H9 (cell line): ENCODE measurements around the gene TMEM120B. TPM values are rescaled to one million over a fixed set of nuclear protein-coding genes. Genes with fewer than 3 reads are reported as not detected.

Experiments used
- DNase-seq: peaks from one replicate; pipeline ENCODE4 v3.0.0-alpha.2; 2017
- H2AFZ ChIP-seq: one replicate; pipeline ENCODE4 v1.6.1; 2013; ENCODE audit warnings: mild to moderate bottlenecking, low read length, control low read depth, moderate library complexity
- H2AK5ac ChIP-seq: 2 replicates; pipeline ENCODE4 v1.6.1; 2013; ENCODE audit warnings: low read length, control low read depth, mixed read lengths; ENCODE audit not compliant: insufficient read length
- H2BK120ac ChIP-seq: one replicate; pipeline ENCODE4 v1.6.1; 2013; ENCODE audit warnings: low read depth, mild to moderate bottlenecking, low read length, control low read depth, inconsistent platforms; ENCODE audit not compliant: poor library complexity, severe bottlenecking
- H2BK12ac ChIP-seq: 2 replicates; pipeline ENCODE4 v1.6.1; 2013; ENCODE audit warnings: low read length, control low read depth, mixed read lengths, low read depth; ENCODE audit not compliant: insufficient read length
- H2BK15ac ChIP-seq: 2 replicates; pipeline ENCODE4 v1.6.1; 2013; ENCODE audit warnings: low read depth, low read length, control low read depth
- H2BK20ac ChIP-seq: one replicate; pipeline ENCODE4 v1.6.1; 2013; ENCODE audit warnings: low read depth, mild to moderate bottlenecking, low read length, control low read depth, inconsistent platforms; ENCODE audit not compliant: poor library complexity, severe bottlenecking
- H2BK5ac ChIP-seq: 2 replicates; pipeline ENCODE4 v1.6.1; 2013; ENCODE audit warnings: low read length, control low read depth, mixed read lengths; ENCODE audit not compliant: insufficient read length
- H3K14ac ChIP-seq: 2 replicates; pipeline ENCODE4 v1.6.1; 2013; ENCODE audit warnings: low read length, control low read depth; ENCODE audit not compliant: insufficient read depth
- H3K18ac ChIP-seq: 2 replicates; pipeline ENCODE4 v1.6.1; 2013; ENCODE audit warnings: low read depth, mild to moderate bottlenecking, mixed read lengths, low read length, control low read depth; ENCODE audit not compliant: insufficient read length
- H3K23ac ChIP-seq: 2 replicates; pipeline ENCODE4 v1.6.1; 2013; ENCODE audit warnings: low read length, control low read depth, mixed read lengths, low read depth; ENCODE audit not compliant: insufficient read length
- H3K23me2 ChIP-seq: 2 replicates; pipeline ENCODE4 v1.6.1; 2013; ENCODE audit warnings: low read depth, mild to moderate bottlenecking, mixed read lengths, low read length, control low read depth; ENCODE audit not compliant: insufficient read length, poor library complexity, severe bottlenecking
- H3K27ac ChIP-seq: 2 replicates; pipeline ENCODE4 v1.5.1; 2013; ENCODE audit warnings: low read length, control low read depth, mixed read lengths, low read depth; ENCODE audit not compliant: insufficient read length
- H3K27me3 ChIP-seq: 2 replicates; pipeline ENCODE4 v1.6.1; 2013; ENCODE audit warnings: low read length, control low read depth, inconsistent platforms; ENCODE audit not compliant: insufficient read depth
- H3K4ac ChIP-seq: 2 replicates; pipeline ENCODE4 v1.6.1; 2013; ENCODE audit warnings: low read depth, mild to moderate bottlenecking, control low read depth, inconsistent platforms, low read length, moderate library complexity
- H3K4me1 ChIP-seq: 2 replicates; pipeline ENCODE4 v1.6.1; 2013; ENCODE audit warnings: low read length, control low read depth, inconsistent platforms; ENCODE audit not compliant: insufficient read depth
- H3K4me2 ChIP-seq: 2 replicates; pipeline ENCODE4 v1.6.1; 2013; ENCODE audit warnings: low read length, control low read depth, mixed read lengths; ENCODE audit not compliant: insufficient read length, insufficient read depth
- H3K56ac ChIP-seq: 2 replicates; pipeline ENCODE4 v1.6.1; 2013; ENCODE audit warnings: low read depth, mild to moderate bottlenecking, mixed read lengths, low read length, control low read depth; ENCODE audit not compliant: insufficient read length
- H3K79me1 ChIP-seq: 2 replicates; pipeline ENCODE4 v1.6.1; 2013; ENCODE audit warnings: low read depth, mild to moderate bottlenecking, moderate library complexity, low read length, control low read depth, inconsistent platforms; ENCODE audit not compliant: insufficient read depth, poor library complexity, severe bottlenecking
- H3K79me2 ChIP-seq: 2 replicates; pipeline ENCODE4 v1.6.1; 2013; ENCODE audit warnings: low read length, control low read depth, inconsistent platforms; ENCODE audit not compliant: insufficient read depth
- H3K9ac ChIP-seq: 2 replicates; pipeline ENCODE4 v1.6.1; 2013; ENCODE audit warnings: low read length, control low read depth, mixed read lengths; ENCODE audit not compliant: insufficient read length; ENCODE audit errors: extremely low read depth
- H3K9me3 ChIP-seq: one replicate; pipeline ENCODE4 v1.6.1; 2013; ENCODE audit warnings: low read depth, low read length, inconsistent platforms; ENCODE audit not compliant: control insufficient read depth
- H3T11ph ChIP-seq: one replicate; pipeline ENCODE4 v1.6.1; 2013; ENCODE audit warnings: mild to moderate bottlenecking, low read length, control low read depth, inconsistent platforms
- H4K20me1 ChIP-seq: one replicate; pipeline ENCODE4 v1.6.1; 2013; ENCODE audit not compliant: control insufficient read depth, insufficient read length, insufficient read depth
- H4K5ac ChIP-seq: 2 replicates; pipeline ENCODE4 v1.6.1; 2013; ENCODE audit warnings: low read depth, mild to moderate bottlenecking, mixed read lengths, low read length, control low read depth; ENCODE audit not compliant: insufficient read length
- H4K8ac ChIP-seq: replicated peaks from 2 replicates; pipeline ENCODE4 v1.6.1; 2013; ENCODE audit warnings: low read length, control low read depth, mixed read lengths, low read depth; ENCODE audit not compliant: insufficient read length
- H4K91ac ChIP-seq: 2 replicates; pipeline ENCODE4 v1.6.1; 2013; ENCODE audit warnings: low read depth, mild to moderate bottlenecking, moderate library complexity, mixed read lengths, low read length, control low read depth; ENCODE audit not compliant: insufficient read length
- H3K27ac Mint-ChIP-seq, 3 experiments: 2 replicates in 2 of 3; 3 replicates in 1 of 3; pipeline ENCODE4 v1.8.0; 2020 to 2021; ENCODE audit warnings: mixed read lengths in 3 of 3, mild to moderate bottlenecking in 1 of 3, moderate library complexity in 1 of 3
- H3K27me3 Mint-ChIP-seq: 2 replicates; pipeline ENCODE4 v1.8.0; 2021; ENCODE audit warnings: low read depth, mild to moderate bottlenecking, moderate library complexity, mixed read lengths
- H3K36me3 Mint-ChIP-seq, 3 experiments: 2 replicates in 2 of 3; 3 replicates in 1 of 3; pipeline ENCODE4 v1.8.0; 2020 to 2021; ENCODE audit warnings: low read depth in 3 of 3, mixed read lengths in 3 of 3; ENCODE audit not compliant: insufficient read depth in 1 of 3
- H3K4me1 Mint-ChIP-seq, 2 experiments: 2 replicates each; pipeline ENCODE4 v1.8.0; 2020; ENCODE audit warnings: mixed read lengths in 2 of 2
- H3K4me3 Mint-ChIP-seq, 2 experiments: 2 replicates in 1 of 2; 3 replicates in 1 of 2; pipeline ENCODE4 v1.8.0; 2020 to 2021; ENCODE audit warnings: mild to moderate bottlenecking in 2 of 2, mixed read lengths in 2 of 2, moderate library complexity in 1 of 2
- H3K9me3 Mint-ChIP-seq, 2 experiments: 2 replicates in 1 of 2; 3 replicates in 1 of 2; pipeline ENCODE4 v1.8.0; 2020; ENCODE audit warnings: mild to moderate bottlenecking in 2 of 2, mixed read lengths in 2 of 2, moderate library complexity in 1 of 2
- WGBS: extraction: QIAGEN DNeasy Blood & Tissue Kit; methylation state at CpG from one replicate; pipeline ENCODE4 v1.1.7; 2013; ENCODE audit warnings: missing lambda C conversion rate, low lambda C conversion rate, mixed read lengths; ENCODE audit not compliant: insufficient read length; ENCODE audit errors: extremely low coverage; 5-methylcytosine and 5-hydroxymethylcytosine counted together
- total RNA-seq: library from RNA; stranded (reverse); gene quantifications from 2 replicates; pipeline ENCODE4 v1.2.1, GENCODE V29; 2021
- TF ChIP-seq, protein P1 (sequence below): fragments of 200-600 bp; sonication (generic); conservative IDR thresholded peaks from 3 replicates; pipeline ENCODE4 v1.8.0; 2021; ENCODE audit warnings: antibody characterized with exemption, mild to moderate bottlenecking

Gene TMEM120B
- total RNA-seq, 1 experiment from 2014 or later, result 25.8 TPM

- H2BK15ac ChIP-seq, result no peak overlapping the region
- WGBS, result no CpG with 5 or more reads among the region's 3 CpGs
- H3K18ac ChIP-seq, result no peak overlapping the region
- H3K27me3 ChIP-seq, result no peaks in the 10 kb centered on the region
- no peak overlapping the region for H3K4me2 ChIP-seq
- no peak overlapping the region for H3K27ac Mint-ChIP-seq
- no peak overlapping the region for H3T11ph ChIP-seq
- no peak for DNase-seq
- no peaks in the 10 kb centered on the region for H3K79me2 ChIP-seq
- H4K8ac ChIP-seq, result no peak overlapping the region
- no peak overlapping the region for H3K9ac ChIP-seq
- no peaks in the 10 kb centered on the region for H3K9me3 Mint-ChIP-seq
- no peak overlapping the region for H3K14ac ChIP-seq
- H3K56ac ChIP-seq, result no peak overlapping the region
- no peak overlapping the region for H4K5ac ChIP-seq
- TF ChIP-seq, protein P1, sequence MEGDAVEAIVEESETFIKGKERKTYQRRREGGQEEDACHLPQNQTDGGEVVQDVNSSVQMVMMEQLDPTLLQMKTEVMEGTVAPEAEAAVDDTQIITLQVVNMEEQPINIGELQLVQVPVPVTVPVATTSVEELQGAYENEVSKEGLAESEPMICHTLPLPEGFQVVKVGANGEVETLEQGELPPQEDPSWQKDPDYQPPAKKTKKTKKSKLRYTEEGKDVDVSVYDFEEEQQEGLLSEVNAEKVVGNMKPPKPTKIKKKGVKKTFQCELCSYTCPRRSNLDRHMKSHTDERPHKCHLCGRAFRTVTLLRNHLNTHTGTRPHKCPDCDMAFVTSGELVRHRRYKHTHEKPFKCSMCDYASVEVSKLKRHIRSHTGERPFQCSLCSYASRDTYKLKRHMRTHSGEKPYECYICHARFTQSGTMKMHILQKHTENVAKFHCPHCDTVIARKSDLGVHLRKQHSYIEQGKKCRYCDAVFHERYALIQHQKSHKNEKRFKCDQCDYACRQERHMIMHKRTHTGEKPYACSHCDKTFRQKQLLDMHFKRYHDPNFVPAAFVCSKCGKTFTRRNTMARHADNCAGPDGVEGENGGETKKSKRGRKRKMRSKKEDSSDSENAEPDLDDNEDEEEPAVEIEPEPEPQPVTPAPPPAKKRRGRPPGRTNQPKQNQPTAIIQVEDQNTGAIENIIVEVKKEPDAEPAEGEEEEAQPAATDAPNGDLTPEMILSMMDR, result no peak
- no peak overlapping the region for H2BK120ac ChIP-seq
- peaks cover 0 to 3% of the 10 kb centered on the region in 2 experiments; a peak in 2 of 4 replicates for H3K4me1 Mint-ChIP-seq
- H3K4me1 ChIP-seq, result no peaks in the 10 kb centered on the region
- H2AK5ac ChIP-seq, result no peak overlapping the region
- H3K4ac ChIP-seq, result no peak overlapping the region
- no peak overlapping the region for H3K27ac ChIP-seq
- no peaks in the 10 kb centered on the region for H4K20me1 ChIP-seq
- no peak overlapping the region for H4K91ac ChIP-seq
- no peaks in the 10 kb centered on the region for H3K23me2 ChIP-seq
- H3K79me1 ChIP-seq, result no peaks in the 10 kb centered on the region
- H3K4me3 Mint-ChIP-seq, result no peak overlapping the region
- H3K27me3 Mint-ChIP-seq, result no peaks in the 10 kb centered on the region
- no peak overlapping the region for H3K23ac ChIP-seq
- H2BK20ac ChIP-seq, result no peak overlapping the region
- no peak overlapping the region for H2BK12ac ChIP-seq
- no peaks in the 10 kb centered on the region for H3K9me3 ChIP-seq
- no peak overlapping the region for H2AFZ ChIP-seq
- peaks cover 0 to 23% (median 7%) of the 10 kb centered on the region in 3 experiments; a peak in 4 of 7 replicates for H3K36me3 Mint-ChIP-seq
- H2BK5ac ChIP-seq, result no peak overlapping the region
Measured at GRCh38 chr12:121764808-121765207, 52.3 kb downstream of the TMEM120B start.
